Activated CD8-positive, alpha-beta memory T cell treated with anti-CD3 and anti-CD28 coated beads for 36 hours (primary cell): Measurements from ENCODE around the gene TMEM184A. TPM values are rescaled to one million over a fixed set of nuclear protein-coding genes. Genes with fewer than 3 reads are reported as not detected.
"Not testable (repeated sequence)": the region's sequence is repeated elsewhere in the genome, so short reads cannot be mapped to it uniquely, and the experiment has no call there.

Experiments used
- CTCF ChIA-PET: fragments of 350-600 bp; sonication (Branson Sonifier 250); formaldehyde crosslinking; loops from one replicate; lab custom pipeline; 2021; ENCODE audit warnings: antibody characterized with exemption; lab: Charles Lee
- POLR2A ChIA-PET: fragments of 350-600 bp; sonication (Branson Sonifier 250); formaldehyde crosslinking; loops from one replicate; lab custom pipeline; 2021; ENCODE audit warnings: antibody characterized with exemption; lab: Charles Lee
- total RNA-seq, 2 experiments: library from RNA; stranded (reverse); gene quantifications; one replicate each; pipeline ENCODE4 v1.2.3, GENCODE V29; 2021

The TMEM184A gene
- total RNA-seq, 2 experiments from 2014 or later: not detected

- POLR2A ChIA-PET: interaction anchor here (0.5 kb wide), 2 partner anchors 35 to 185 kb away, joined by 3 read pairs; no protein-coding TSS in a partner anchor
- CTCF ChIA-PET: interaction anchor here (1.1 kb wide), 1 partner anchor 603 kb away, joined by 3 read pairs; no protein-coding TSS in a partner anchor
Observed at GRCh38 chr7:1591876-1592275, 35.9 kb upstream of the TMEM184A start.

- POLR2A ChIA-PET: no interaction called here
- CTCF ChIA-PET: no interaction called here
Observed at GRCh38 chr7:1591396-1591795, 35.4 kb upstream of the TMEM184A start.

- CTCF ChIA-PET: no interaction called here
- POLR2A ChIA-PET: no interaction called here
Observed at GRCh38 chr7:1590887-1591286, 34.9 kb upstream of the TMEM184A start.

GRCh38 chr7:1590476-1590875, 34.5 kb upstream of the TMEM184A start:
- CTCF ChIA-PET: no interaction called here
- POLR2A ChIA-PET: no interaction called here

GRCh38 chr7:1588978-1589377, 33.0 kb upstream of the TMEM184A start:
- ChIA-PET CTCF (interaction anchor here (1.4 kb wide), 1 partner anchor 10 kb away, joined by 3 read pairs; no protein-coding TSS in a partner anchor), POLR2A (no interaction called here)

GRCh38 chr7:1587738-1588137, 31.7 kb upstream of the TMEM184A start:
- POLR2A ChIA-PET: no interaction called here
- CTCF ChIA-PET: no interaction called here

- ChIA-PET CTCF (no interaction called here), POLR2A (no interaction called here)
Observed at GRCh38 chr7:1586827-1587705, 31.1 kb upstream of the TMEM184A start.

GRCh38 chr7:1586126-1586826, 30.3 kb upstream of the TMEM184A start:
- ChIA-PET CTCF (interaction anchor here (0.6 kb wide), 1 partner anchor 640 kb away, joined by 3 read pairs; no protein-coding TSS in a partner anchor), POLR2A (no interaction called here)

- CTCF ChIA-PET: interaction anchor here (0.6 kb wide), 1 partner anchor 641 kb away, joined by 3 read pairs; no protein-coding TSS in a partner anchor
Observed at GRCh38 chr7:1585142-1585981, 29.4 kb upstream of the TMEM184A start.

GRCh38 chr7:1584700-1585099, 28.7 kb upstream of the TMEM184A start:
- CTCF ChIA-PET: no interaction called here
- POLR2A ChIA-PET: no interaction called here

More at GRCh38 chr7:1585142-1585981, 29.4 kb upstream of the TMEM184A start:
- POLR2A ChIA-PET: no interaction called here

GRCh38 chr7:1583241-1583930, 27.4 kb upstream of the TMEM184A start:
- CTCF ChIA-PET, POLR2A ChIA-PET: not testable (repeated sequence)

GRCh38 chr7:1580422-1581030, 24.5 kb upstream of the TMEM184A start:
- CTCF ChIA-PET: interaction anchor here (1.1 kb wide), 1 partner anchor 89 kb away, joined by 4 read pairs; the partner anchor contains the start of gene ELFN1
- POLR2A ChIA-PET: no interaction called here

GRCh38 chr7:1579481-1580421, 23.7 kb upstream of the TMEM184A start:
- ChIA-PET POLR2A (no interaction called here), CTCF (interaction anchor here (0.8 to 1.2 kb wide), 3 partner anchors 9 to 72 kb away, joined by 3 to 6 read pairs (median 3); no protein-coding TSS in a partner anchor)

- POLR2A ChIA-PET: no interaction called here
Observed at GRCh38 chr7:1578513-1578912, 22.5 kb upstream of the TMEM184A start.

GRCh38 chr7:1576521-1577253, 20.7 kb upstream of the TMEM184A start:
- CTCF ChIA-PET: no interaction called here
- POLR2A ChIA-PET: interaction anchor here (0.5 kb wide), 1 partner anchor 46 kb away, joined by 6 read pairs; no protein-coding TSS in a partner anchor

More at GRCh38 chr7:1578513-1578912, 22.5 kb upstream of the TMEM184A start:
- CTCF ChIA-PET: interaction anchor here (1.2 kb wide), 2 partner anchors 8 to 73 kb away, joined by 3 to 6 read pairs; no protein-coding TSS in a partner anchor

- POLR2A ChIA-PET: no interaction called here
- CTCF ChIA-PET: no interaction called here
Observed at GRCh38 chr7:1575809-1576208, 19.8 kb upstream of the TMEM184A start.
